B cell (primary cell): Measurements from ENCODE around the gene CSE1L. TPM values are rescaled to one million over a fixed set of nuclear protein-coding genes. Genes with fewer than 3 reads are reported as not detected.

Experiments
- ATAC-seq: fragments of 200-7000 bp; cut with Tn5 transposase; one replicate; pipeline ENCODE4 v1.10.0; 2021; ENCODE audit warnings: low read depth, mild to moderate bottlenecking, moderate number of reproducible peaks, moderate library complexity
- CTCF ChIA-PET: fragments of 350-600 bp; sonication (Branson Sonifier 250); formaldehyde crosslinking; loops from one replicate; lab custom pipeline; 2021; ENCODE audit warnings: antibody characterized with exemption, inconsistent platforms; lab: Charles Lee
- POLR2A ChIA-PET: fragments of 350-600 bp; sonication (Branson Sonifier 250); formaldehyde crosslinking; loops from one replicate; lab custom pipeline; 2021; ENCODE audit warnings: antibody characterized with exemption; lab: Charles Lee
- DNase-seq: peaks from one replicate; pipeline ENCODE4 v3.0.0; 2013
- H2AFZ ChIP-seq: 2 replicates; pipeline ENCODE4 v1.6.1; 2012; ENCODE audit warnings: mild to moderate bottlenecking, low read depth, low read length; ENCODE audit not compliant: insufficient read depth, poor library complexity, severe bottlenecking
- H3K27ac ChIP-seq, 2 donors: 1 replicate in 1 of 2; 2 replicates in 1 of 2; pipeline ENCODE4 v1.5.1; 2012 to 2013; ENCODE audit warnings: low read length in 2 of 2, mild to moderate bottlenecking in 2 of 2, moderate library complexity in 1 of 2
- H3K27me3 ChIP-seq, 4 experiments: fragments of 200-600 bp in 1 of 4; sonication (generic) in 1 of 4; replicated peaks in 1 of 4; 1 replicate in 2 of 4; 2 replicates in 2 of 4; pipeline versions ENCODE4 v1.6.1 to v1.7.0; 2013 to 2016; ENCODE audit warnings: low read length in 3 of 4, mild to moderate bottlenecking in 2 of 4, mixed read lengths in 1 of 4, moderate library complexity in 1 of 4; ENCODE audit not compliant: insufficient read depth in 4 of 4, control insufficient read depth in 3 of 4; ENCODE audit errors: control extremely low read depth in 1 of 4
- H3K36me3 ChIP-seq, 2 experiments: replicated peaks in 1 of 2; 1 replicate in 1 of 2; 2 replicates in 1 of 2; pipeline versions ENCODE4 v1.6.1 to v1.7.1; 2013; ENCODE audit warnings: low read length in 1 of 2; ENCODE audit not compliant: insufficient read depth in 2 of 2, control insufficient read depth in 1 of 2; ENCODE audit errors: control extremely low read depth in 1 of 2, extremely low read depth in 1 of 2
- H3K4me1 ChIP-seq, 2 donors: fragments of 200-600 bp in 1 of 2; sonication (generic) in 1 of 2; 1 replicate in 1 of 2; 2 replicates in 1 of 2; pipeline versions ENCODE4 v1.5.1 to v1.6.1; 2013 to 2017; ENCODE audit warnings: low read length in 2 of 2; ENCODE audit not compliant: control insufficient read depth in 2 of 2, insufficient read depth in 2 of 2
- H3K4me2 ChIP-seq: replicated peaks from 2 replicates; pipeline ENCODE3; 2012; ENCODE audit warnings: mild to moderate bottlenecking, low read depth, low read length; ENCODE audit not compliant: poor library complexity, severe bottlenecking
- H3K4me3 ChIP-seq, 5 experiments: fragments of 200-600 bp in 1 of 5; sonication (generic) in 1 of 5; 1 replicate in 3 of 5; 2 replicates in 2 of 5; pipeline versions ENCODE4 v1.5.1 to v1.7.0; 2011 to 2016; ENCODE audit warnings: low read length in 4 of 5, mild to moderate bottlenecking in 4 of 5, low read depth in 2 of 5, control low read depth in 1 of 5, moderate library complexity in 1 of 5; ENCODE audit not compliant: insufficient read depth in 1 of 5; ENCODE audit errors: control extremely low read depth in 1 of 5, extremely low read depth in 1 of 5
- H3K79me2 ChIP-seq: fragments of 200-600 bp; sonication (generic); one replicate; pipeline ENCODE4 v1.6.0; 2016; ENCODE audit warnings: low read length; ENCODE audit not compliant: control insufficient read depth, insufficient read depth
- H3K9ac ChIP-seq: fragments of 200-600 bp; sonication (generic); 2 replicates; pipeline ENCODE4 v1.6.1; 2017; ENCODE audit warnings: mild to moderate bottlenecking, low read length, moderate library complexity
- H3K9me3 ChIP-seq, 3 donors: one replicate each; pipeline versions ENCODE4 v1.6.1 to v1.7.1; 2013; ENCODE audit warnings: low read length in 2 of 3; ENCODE audit not compliant: control insufficient read depth in 2 of 3, insufficient read depth in 1 of 3; ENCODE audit errors: control extremely low read depth in 1 of 3
- H4K20me1 ChIP-seq: 2 replicates; pipeline ENCODE4 v1.6.0; 2012; ENCODE audit warnings: mild to moderate bottlenecking, low read length; ENCODE audit not compliant: insufficient read depth, control insufficient read depth, poor library complexity, severe bottlenecking
- H3K27ac Mint-ChIP-seq: one replicate; pipeline ENCODE4 v1.8.0; 2021; ENCODE audit warnings: mixed read lengths
- H3K27me3 Mint-ChIP-seq: one replicate; pipeline ENCODE4 v1.8.0; 2021; ENCODE audit warnings: mixed read lengths
- H3K4me1 Mint-ChIP-seq: one replicate; pipeline ENCODE4 v1.8.0; 2021; ENCODE audit warnings: mixed read lengths
- H3K4me3 Mint-ChIP-seq: one replicate; pipeline ENCODE4 v1.8.0; 2021; ENCODE audit warnings: mixed read lengths
- H3K9me3 Mint-ChIP-seq: one replicate; pipeline ENCODE4 v1.8.0; 2022; ENCODE audit warnings: mixed read lengths; ENCODE audit not compliant: insufficient read depth
- CTCF ChIP-seq: fragments of 200-600 bp; IDR thresholded peaks from one replicate; pipeline ENCODE4 v1.8.0; 2022; ENCODE audit warnings: antibody characterized with exemption, mild to moderate bottlenecking
- EZH2 ChIP-seq: IDR thresholded peaks from 2 replicates; pipeline ENCODE4 v1.6.1; 2012; ENCODE audit warnings: borderline replicate concordance, low read depth, mild to moderate bottlenecking, moderate library complexity, low read length; ENCODE audit not compliant: insufficient read depth, poor library complexity, severe bottlenecking
- WGBS: methylation state at CpG from one replicate; pipeline ENCODE4 v1.1.5; 2013; ENCODE audit warnings: missing lambda C conversion rate; ENCODE audit not compliant: insufficient coverage; 5-methylcytosine and 5-hydroxymethylcytosine counted together
- intact Hi-C: fragments of 100-400 bp; cut with micrococcal nuclease; formaldehyde crosslinking; loops from one replicate; pipeline ENCODE4 v1.10.0; 2022
- polyA plus RNA-seq: library from polyadenylated mRNA; depleted of rRNA; stranded (reverse); fragments of >200 nt; gene quantifications from 2 replicates; pipeline ENCODE4 v1.2.3, GENCODE V29; 2012
- total RNA-seq, 2 donors: library from RNA; stranded (reverse); fragments of 120-200 nt in 1 of 2; gene quantifications; 1 replicate in 1 of 2; 2 replicates in 1 of 2; pipeline versions ENCODE4 v1.2.3 to v1.2.4, GENCODE V29; 2013 to 2022

Gene CSE1L
- total and polyA plus RNA-seq, 2 donors (not counting 1 experiment from before 2014, with no cell fraction given) = 7.6 to 38.0 TPM

- Histone ChIP-seq H2AFZ (no peak overlapping the region), H3K9me3 (peaks cover 0 to 3% (median 0%) of the 10 kb centered on the region in 3 donors), H4K20me1 (no peaks in the 10 kb centered on the region), H3K4me2 (no peak overlapping the region), H3K79me2 (no peaks in the 10 kb centered on the region), H3K27me3 (no peaks in the 10 kb centered on the region), H3K4me3 (no peak overlapping the region), H3K27ac (no peak overlapping the region), H3K4me1 (no peaks in the 10 kb centered on the region), H3K9ac (no peak overlapping the region), H3K36me3 (peaks cover 7 to 49% of the 10 kb centered on the region in 2 experiments)
- no peaks in the 10 kb centered on the region for H3K4me1 Mint-ChIP-seq
- no peaks in the 10 kb centered on the region for H3K9me3 Mint-ChIP-seq
- CTCF ChIA-PET = no interaction called here
- no peak overlapping the region for H3K4me3 Mint-ChIP-seq
- H3K27me3 Mint-ChIP-seq = no peaks in the 10 kb centered on the region
- WGBS = 97% methylated on average over 11 of the region's 15 CpGs
- intact Hi-C loops = no loop called here
- ATAC-seq (no peak), DNase-seq (no peak)
- POLR2A ChIA-PET = no interaction called here
- H3K27ac Mint-ChIP-seq = no peak overlapping the region
- TF ChIP-seq EZH2 (no peak), CTCF (no peak)
Measured at GRCh38 chr20:49112596-49113274, 66.6 kb downstream of the CSE1L start.

GRCh38 chr20:49115564-49115963 is 69.5 kb downstream of the CSE1L start:
- ChIA-PET CTCF (no interaction called here), POLR2A (no interaction called here)
- TF ChIP-seq CTCF (no peak), EZH2 (no peak)
- H3K36me3 ChIP-seq = peaks cover 23 to 70% of the 10 kb centered on the region in 2 experiments
- 94% methylated on average over 6 of the region's 7 CpGs for WGBS
- H3K27ac ChIP-seq = no peak overlapping the region
- Mint-ChIP-seq H3K4me1 (no peaks in the 10 kb centered on the region), H3K4me3 (no peak overlapping the region), H3K9me3 (no peaks in the 10 kb centered on the region), H3K27me3 (no peaks in the 10 kb centered on the region), H3K27ac (no peak overlapping the region)
- no peaks in the 10 kb centered on the region for H4K20me1 ChIP-seq
- no peak overlapping the region for H3K4me3 ChIP-seq
- H3K79me2 ChIP-seq = peaks cover 2% of the 10 kb centered on the region
- H2AFZ ChIP-seq = no peak overlapping the region
- intact Hi-C loops = no loop called here
- ATAC-seq = no peak
- H3K4me1 ChIP-seq = no peaks in the 10 kb centered on the region
- H3K9me3 ChIP-seq = no peaks in the 10 kb centered on the region
- DNase-seq = no peak
- no peak overlapping the region for H3K4me2 ChIP-seq
- no peak overlapping the region for H3K9ac ChIP-seq
- no peaks in the 10 kb centered on the region for H3K27me3 ChIP-seq
